ENCODE measurements around the gene ENG. TPM values are rescaled to one million over a fixed set of nuclear protein-coding genes. Genes with fewer than 3 reads are reported as not detected.
A peak's percentile ranks its signal among the peaks of the same experiment; 100 is the strongest.

The ENG gene
- total RNA-seq, 1 donor from 2014 or later = 10.5 TPM

DNA sequence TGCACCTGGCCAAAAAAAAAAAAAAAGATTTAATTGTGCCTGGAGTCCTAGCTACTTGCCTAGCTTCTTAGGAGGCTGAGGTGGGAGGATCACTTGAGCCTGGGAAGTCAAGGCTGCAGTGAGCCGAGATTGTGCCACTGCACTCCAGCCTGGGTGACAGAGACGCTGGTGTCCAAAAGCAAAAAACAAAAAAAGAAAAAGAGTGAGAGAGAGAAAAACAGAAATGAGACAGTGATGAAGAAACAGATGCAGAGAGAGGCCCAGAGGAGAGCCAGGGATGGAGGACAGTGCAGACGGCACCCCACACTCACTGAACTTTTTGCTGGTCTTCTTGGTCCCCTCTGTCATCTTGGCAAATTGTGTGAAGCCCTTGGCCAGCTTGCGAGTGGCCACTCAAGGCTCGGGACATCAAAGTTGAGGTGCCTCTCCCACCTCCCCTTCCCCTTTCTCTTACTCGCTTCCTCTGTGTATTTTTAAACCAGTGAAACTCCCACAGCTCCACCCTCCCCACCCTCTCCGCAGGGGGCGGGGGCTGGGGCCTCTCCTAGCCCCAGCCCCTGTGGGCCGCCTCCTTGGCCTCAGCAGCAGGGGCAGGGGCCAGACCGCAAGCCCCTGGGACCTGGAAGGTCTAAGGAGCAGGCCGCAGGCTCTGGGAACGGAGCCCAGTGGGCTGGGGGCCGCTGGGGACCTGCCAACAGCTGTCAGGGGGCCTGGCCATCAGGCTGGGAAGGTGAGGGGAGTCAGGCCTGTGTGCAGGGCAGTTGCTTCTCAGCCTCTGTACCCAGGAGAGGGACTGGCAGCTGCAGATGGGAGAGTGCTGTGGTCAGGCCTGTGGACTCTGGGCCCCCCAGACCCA, 76.0 kb downstream of the ENG start, which contains the start of gene SH2D3C:
TSS of gene SH2D3C (minus strand) at position 387 of the 856 bp plus-strand sequence. CDS start at position 348, 39 bp downstream.
- no peak for DNase-seq (ENCODE audit: low read depth)

DNA sequence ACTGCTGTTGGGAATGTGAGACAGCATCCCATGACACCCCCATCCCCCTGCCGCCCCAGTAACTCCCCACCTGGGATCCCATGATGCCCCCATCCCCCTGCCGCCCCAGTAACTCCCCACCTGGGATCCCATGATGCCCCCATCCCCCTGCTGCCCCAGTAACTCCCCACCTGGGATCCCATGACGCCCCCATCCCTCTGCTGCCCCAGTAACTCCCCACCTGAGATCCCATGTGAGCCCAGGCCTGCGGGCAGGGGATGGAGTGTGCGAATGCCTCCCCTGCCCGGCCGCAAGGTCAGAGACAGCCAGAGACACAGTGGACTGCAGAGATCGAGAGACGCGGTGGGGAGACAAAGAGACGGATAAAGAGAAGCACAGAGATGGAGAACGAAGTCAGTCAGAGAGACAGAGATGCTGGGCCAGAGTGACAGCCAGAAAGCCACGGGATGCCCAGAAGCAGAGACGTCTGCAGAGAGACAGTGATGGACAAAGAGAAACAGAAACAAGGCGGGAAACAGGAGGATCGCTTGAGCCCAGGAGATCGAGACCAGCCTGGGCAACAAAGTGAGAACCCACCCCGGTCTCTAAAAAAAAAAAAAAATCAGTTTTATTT, 77.0 kb downstream of the ENG start:
- DNase-seq (ENCODE audit: low read depth) = no peak

GRCh38 chr9:127776924-127777289, 77.6 kb downstream of the ENG start:
- DNase-seq (ENCODE audit: low read depth) = no peak

GRCh38 chr9:127776195-127776923, 78.1 kb downstream of the ENG start:
- no peak for DNase-seq (ENCODE audit: low read depth)

DNA sequence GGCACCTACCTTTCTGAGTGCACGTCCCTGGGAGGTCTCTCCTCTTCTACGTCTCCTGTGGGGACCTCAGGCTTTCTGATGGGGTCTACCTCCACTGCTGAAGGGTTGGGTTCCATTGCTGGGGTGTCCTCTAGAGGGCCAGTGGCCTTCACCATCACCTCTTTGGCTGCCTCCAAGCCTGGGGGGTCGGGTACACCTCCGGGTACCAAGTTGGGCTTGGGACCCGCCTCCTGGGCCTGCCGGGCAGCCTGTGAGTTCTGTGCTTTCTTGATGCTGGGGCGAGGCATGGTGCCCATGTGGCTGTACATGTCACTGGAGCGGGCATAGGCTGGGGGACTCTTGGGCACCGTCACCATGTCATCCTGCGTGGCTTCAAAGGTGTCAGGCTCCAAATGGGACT, 80.5 kb downstream of the ENG start:
- no peak for DNase-seq (ENCODE audit: low read depth)

GRCh38 chr9:127773272-127773671, 81.2 kb downstream of the ENG start:
- DNase-seq (ENCODE audit: low read depth) = no peak

GRCh38 chr9:127772603-127773002, 81.9 kb downstream of the ENG start:
- no peak for DNase-seq (ENCODE audit: low read depth)

GRCh38 chr9:127771570-127772189, 82.8 kb downstream of the ENG start:
- no peak for DNase-seq (ENCODE audit: low read depth)

GRCh38 chr9:127770905-127771569, 83.4 kb downstream of the ENG start:
- DNase-seq (ENCODE audit: low read depth) = peak; percentile 94

GRCh38 chr9:127770583-127770904, 83.9 kb downstream of the ENG start:
- no peak for DNase-seq (ENCODE audit: low read depth)

DNA sequence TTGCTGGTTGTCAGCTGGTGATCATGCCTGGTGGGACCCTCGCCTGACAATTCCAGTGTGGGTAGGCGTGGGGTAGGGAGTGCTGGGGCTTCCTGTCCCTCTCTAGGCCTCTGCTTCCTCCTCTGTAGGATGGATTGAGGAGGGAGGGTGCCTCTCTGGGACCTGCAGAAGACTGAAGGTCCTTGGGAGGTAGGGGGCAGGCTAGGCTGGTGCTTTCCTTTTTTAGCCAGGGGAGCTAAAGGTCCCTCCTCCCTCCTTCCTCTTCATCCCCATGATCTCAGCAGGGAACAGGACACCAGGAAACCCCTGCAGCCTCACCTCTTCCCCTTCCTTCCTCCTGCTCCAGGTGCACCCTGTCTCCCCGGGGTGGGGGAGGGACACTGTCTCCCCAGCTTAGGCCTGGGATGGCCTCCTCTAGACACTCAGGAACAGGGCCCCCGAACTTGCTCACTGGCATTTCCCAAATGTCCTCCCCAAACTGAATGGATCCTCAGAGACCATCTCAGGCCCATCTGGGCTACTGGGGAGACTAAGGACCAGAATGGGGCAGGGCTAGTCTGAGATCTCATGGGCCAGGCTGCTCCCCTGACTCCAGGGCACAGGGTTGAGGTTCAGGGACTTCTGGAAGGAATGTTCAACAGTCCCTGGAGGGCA, 84.4 kb downstream of the ENG start:
- no peak for DNase-seq (ENCODE audit: low read depth)

DNA sequence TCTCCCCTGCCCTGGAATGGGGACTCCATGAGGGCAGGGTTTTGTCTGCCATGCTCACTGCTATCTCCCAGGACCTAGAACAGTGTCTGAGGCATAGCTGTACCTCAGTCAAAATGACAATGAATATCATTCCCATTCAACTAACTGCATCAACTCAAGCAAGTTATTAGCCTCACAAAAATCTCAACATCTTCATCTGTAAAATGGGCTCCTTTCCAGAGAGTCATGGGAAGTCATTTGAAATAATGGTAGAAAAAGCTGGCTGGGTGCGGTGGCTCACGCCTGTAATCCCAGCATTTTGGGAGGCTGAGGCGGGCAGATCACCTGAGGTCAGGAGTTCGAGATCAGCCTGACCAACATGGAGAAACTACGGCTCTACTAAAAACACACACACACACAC, 85.4 kb downstream of the ENG start:
- no peak for DNase-seq (ENCODE audit: low read depth)

GRCh38 chr9:127768698-127769097, 85.8 kb downstream of the ENG start:
- no peak for DNase-seq (ENCODE audit: low read depth)

DNA sequence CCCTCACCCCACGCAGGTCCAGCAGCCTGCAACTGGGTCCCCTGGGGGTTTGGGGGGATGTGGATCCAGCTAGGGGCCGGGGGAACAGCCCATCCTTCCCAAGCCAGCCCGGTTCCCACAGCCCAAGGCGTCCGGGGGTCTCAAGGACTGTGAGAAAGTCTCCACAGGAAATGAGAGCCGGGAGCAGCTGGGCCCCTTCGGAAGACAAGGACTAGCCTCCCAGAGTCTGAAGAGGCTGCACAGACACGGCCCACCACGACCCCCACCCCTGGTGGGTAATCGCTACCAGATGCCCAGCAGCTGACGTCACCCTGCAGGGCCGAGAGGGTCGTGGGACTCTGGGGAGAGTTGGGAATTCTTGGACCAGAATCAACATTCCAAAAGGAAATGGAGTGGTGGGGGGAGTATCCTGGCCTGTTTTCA, 86.5 kb downstream of the ENG start:
- DNase-seq (ENCODE audit: low read depth) = no peak

DNA sequence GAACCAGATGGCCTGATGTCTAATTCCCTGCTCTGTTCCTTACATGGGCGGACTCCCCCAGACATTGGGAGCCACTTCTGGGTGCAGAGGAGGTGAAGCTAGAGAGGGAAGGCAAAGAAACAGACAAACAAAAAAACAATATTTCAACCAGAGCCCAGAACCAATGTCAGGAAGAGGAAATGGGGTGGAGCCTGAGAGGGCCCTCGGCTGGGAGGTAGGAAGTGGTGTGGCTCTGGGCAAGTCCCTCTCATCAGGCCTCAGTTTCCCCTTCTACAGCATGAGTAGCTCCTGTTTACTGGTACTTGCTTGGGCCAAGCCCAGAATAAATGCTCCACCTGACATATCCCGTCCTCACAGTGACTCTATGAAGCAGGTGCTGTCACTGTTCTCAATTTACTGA, 87.0 kb downstream of the ENG start:
- no peak for DNase-seq (ENCODE audit: low read depth)

DNA sequence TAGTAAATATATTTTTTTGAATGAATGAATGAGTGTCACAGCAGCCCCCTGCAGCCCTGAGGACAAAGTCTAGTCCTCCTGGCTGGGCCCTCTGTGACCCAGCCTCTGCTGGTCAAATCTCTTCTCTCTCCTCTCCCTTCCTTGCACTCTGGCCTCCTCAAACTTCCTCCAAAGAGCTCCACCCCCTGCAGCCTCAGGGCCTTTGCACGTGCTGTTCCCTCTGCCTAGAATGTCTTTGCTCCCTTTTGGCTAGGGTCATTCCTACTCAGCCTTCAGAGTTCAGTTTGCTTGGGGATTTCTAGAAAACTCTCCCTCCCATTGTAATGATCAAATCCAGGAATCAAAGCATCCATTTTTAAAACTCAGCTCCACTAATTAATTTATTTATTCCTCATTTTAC, 89.0 kb downstream of the ENG start:
- no peak for DNase-seq (ENCODE audit: low read depth)

Measured in myocyte (in vitro differentiated cells).